Esophagus muscularis mucosa (tissue), 4 donors: ENCODE data around the gene TAGAP. TPM values are rescaled to one million over a fixed set of nuclear protein-coding genes. Genes with fewer than 3 reads are reported as not detected.

Experiments used
- DNase-seq: peaks from one replicate; pipeline ENCODE4 v3.0.0-alpha.2; 2017; ENCODE audit errors: extremely low spot score
- H3K27ac ChIP-seq, 4 donors: fragments of 200-600 bp; sonication (generic); replicated peaks in 1 of 4; 1 replicate in 3 of 4; 2 replicates in 1 of 4; pipeline ENCODE4 v1.5.1; 2016 to 2019; ENCODE audit warnings: mild to moderate bottlenecking in 1 of 4
- H3K27me3 ChIP-seq, 4 donors: fragments of 200-600 bp; sonication (generic); one replicate each; pipeline versions ENCODE4 v1.5.1 to v1.6.0; 2016 to 2019
- H3K36me3 ChIP-seq, 4 donors: fragments of 200-600 bp; sonication (generic); one replicate each; pipeline ENCODE4 v1.5.1; 2016 to 2019
- H3K4me1 ChIP-seq, 4 donors: fragments of 200-600 bp; sonication (generic); one replicate each; pipeline ENCODE4 v1.5.1; 2016 to 2019
- H3K4me3 ChIP-seq, 4 donors: fragments of 200-600 bp; sonication (generic); 1 replicate in 2 of 4; 2 replicates in 2 of 4; pipeline ENCODE4 v1.5.1; 2016 to 2019; ENCODE audit warnings: mild to moderate bottlenecking in 4 of 4, moderate library complexity in 1 of 4
- H3K9me3 ChIP-seq, 4 donors: fragments of 200-600 bp; sonication (generic); 1 replicate in 3 of 4; 2 replicates in 1 of 4; pipeline ENCODE4 v1.5.1; 2016 to 2019
- CTCF ChIP-seq, 3 experiments: fragments of 200-600 bp in 2 of 3; fragments of 450-650 bp in 1 of 3; sonication (generic) in 2 of 3; IDR thresholded peaks; one replicate each; pipeline ENCODE4 v1.5.1; 2017 to 2019; ENCODE audit warnings: antibody characterized with exemption in 3 of 3, mild to moderate bottlenecking in 2 of 3, moderate library complexity in 1 of 3
- EP300 ChIP-seq: sonication (generic); formaldehyde crosslinking; IDR thresholded peaks from one replicate; pipeline ENCODE4 v1.6.1; 2017; ENCODE audit warnings: antibody characterized with exemption
- POLR2A ChIP-seq: fragments of 450-650 bp; IDR thresholded peaks from one replicate; pipeline ENCODE4 v1.6.1; 2017; ENCODE audit warnings: antibody characterized with exemption, moderate library complexity, mild to moderate bottlenecking, low read depth
- POLR2AphosphoS5 ChIP-seq, 2 donors: sonication (generic); formaldehyde crosslinking; IDR thresholded peaks; one replicate each; pipeline ENCODE4 v1.6.1; 2017; ENCODE audit warnings: antibody characterized with exemption in 2 of 2
- WGBS: methylation state at CpG from one replicate; pipeline ENCODE4 v1.1.5; 2018; 5-methylcytosine and 5-hydroxymethylcytosine counted together
- intact Hi-C: fragments of 100-400 bp; cut with DNase I; formaldehyde crosslinking; loops from one replicate; pipeline ENCODE4 v1.15.1; 2023
- total RNA-seq, 4 donors: library from RNA; depleted of rRNA; stranded (reverse); fragments of >200 nt; gene quantifications; one replicate each; pipeline versions ENCODE4 v1.1.0 to v1.2.1, GENCODE V29; 2016

TAGAP gene
- total RNA-seq, 4 donors from 2014 or later, result 1.5 to 3.0 (median 1.9) TPM

DNA sequence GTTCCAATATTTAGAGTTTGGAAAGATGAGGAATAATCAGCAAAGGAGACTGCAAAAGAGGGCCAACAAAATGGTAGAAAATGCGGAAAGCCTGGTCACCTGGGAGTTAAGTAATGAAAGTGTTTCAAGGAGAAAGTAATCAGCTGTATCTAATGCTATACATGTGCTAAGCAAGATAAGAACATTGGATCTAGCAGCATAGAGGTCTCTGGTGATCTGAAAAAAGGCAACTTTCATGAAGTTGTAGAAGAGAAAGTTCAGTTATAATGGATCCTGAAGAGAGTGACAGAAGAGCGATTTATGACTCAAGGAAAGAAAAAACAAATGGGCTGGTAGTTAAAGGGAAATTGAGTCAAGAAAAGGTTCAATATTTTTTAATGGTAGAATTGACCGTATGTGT lies 40.2 kb downstream of the TAGAP start:
- TF ChIP-seq CTCF (IDR thresholded peaks at IDR 0.05) (no peak), POLR2A (no peak), POLR2AphosphoS5 (IDR thresholded peaks at IDR 0.05) (no peak), EP300 (no peak)
- Histone ChIP-seq H3K4me1 (peaks cover 5 to 11% (median 9%) of the 10 kb centered on the region in 4 donors), H3K4me3 (no peak overlapping the region), H3K9me3 (no peaks in the 10 kb centered on the region), H3K27ac (no peak overlapping the region), H3K27me3 (no peaks in the 10 kb centered on the region), H3K36me3 (no peaks in the 10 kb centered on the region)
- intact Hi-C loops, result no loop called here
- DNase-seq, result no peak
- 86% methylated on average over 3 of the region's 3 CpGs for WGBS

DNA sequence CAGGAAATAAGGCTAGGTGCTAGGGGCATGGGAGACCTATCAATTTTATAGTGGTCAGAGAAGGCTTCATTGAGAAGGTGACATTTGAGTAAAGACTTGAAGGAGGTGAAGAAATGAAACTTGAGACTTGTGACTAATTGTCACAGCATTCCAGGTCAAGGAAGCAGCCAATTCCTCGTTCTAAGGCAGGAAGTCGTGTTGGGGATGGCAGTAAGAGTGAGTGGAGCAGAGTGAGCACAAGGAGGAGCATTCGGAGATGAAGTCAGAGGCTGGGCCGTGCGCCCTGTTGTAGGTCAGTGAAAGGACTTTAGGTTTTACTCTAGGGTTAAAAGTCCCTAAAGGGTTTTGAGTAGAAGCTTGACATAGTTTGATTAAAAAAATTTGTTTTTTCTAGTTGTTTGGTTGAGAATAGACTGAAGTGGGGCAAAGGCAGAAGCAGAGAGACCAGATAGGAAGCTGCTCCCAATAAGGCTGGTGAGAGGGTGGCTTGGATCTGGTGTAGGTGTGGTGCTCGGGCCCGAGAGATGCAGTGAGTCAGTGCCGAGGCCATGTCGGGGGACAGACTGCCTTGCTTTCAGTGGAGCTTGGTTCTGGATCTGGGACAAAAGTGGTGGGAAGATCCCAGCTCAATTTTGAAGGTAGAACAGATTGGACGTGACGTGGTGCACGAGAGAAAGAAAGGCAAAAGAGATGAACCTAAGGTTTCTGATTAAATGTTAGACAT lies 42.2 kb downstream of the TAGAP start:
- intact Hi-C loops, result no loop called here

DNA sequence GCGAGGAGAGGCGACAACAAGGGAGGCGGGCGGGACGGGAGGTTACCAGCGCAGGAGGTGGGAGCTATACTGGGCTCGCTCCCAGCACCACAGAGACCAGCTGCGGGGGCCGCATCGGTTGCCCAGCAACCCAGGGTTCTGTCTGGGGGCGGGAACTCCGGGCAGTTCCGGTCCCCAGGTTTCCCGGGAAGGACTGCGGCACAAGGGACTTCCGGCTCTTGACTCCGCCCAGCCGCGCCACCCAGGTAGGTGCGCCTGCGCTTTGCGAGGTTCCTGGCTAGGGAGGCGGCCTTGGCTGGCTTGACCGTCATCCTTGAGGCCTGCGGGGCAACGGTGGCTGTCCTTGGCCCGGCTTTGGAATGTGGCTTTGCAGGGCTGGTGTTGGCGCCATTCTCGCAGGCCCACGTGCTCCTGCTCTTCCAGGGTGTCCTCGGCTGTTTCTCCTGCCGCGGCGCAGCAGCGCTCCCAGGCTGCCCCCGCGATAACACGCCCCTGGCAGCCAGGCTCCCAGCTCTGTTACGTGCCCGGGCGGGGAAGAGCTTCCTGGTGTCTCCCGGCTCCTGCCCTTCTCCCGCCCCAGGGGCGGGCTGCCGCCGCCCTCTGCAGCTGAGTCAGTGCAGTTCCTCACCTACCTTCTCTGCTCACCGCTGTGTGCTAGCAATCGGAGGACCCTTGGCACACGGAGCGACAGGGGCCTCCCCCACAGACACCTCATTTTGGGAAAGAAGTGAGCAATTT lies 45.0 kb downstream of the TAGAP start, which contains the start of gene RSPH3:
RSPH3 (minus strand) TSS at position 537 of the 738 bp plus-strand sequence. CDS start 652 bp downstream, outside the sequence.
- WGBS, result 0% methylated on average over 16 of the region's 50 CpGs
- Histone ChIP-seq H3K9me3 (no peaks in the 10 kb centered on the region), H3K4me3 (peak within 1 kb of the TSS; percentile 74 to 82 (median 76)), H3K27me3 (no peaks in the 10 kb centered on the region), H3K27ac (peak within 1 kb of the TSS; percentile 79 to 91 (median 84)), H3K4me1 (peaks cover 5 to 20% (median 17%) of the 10 kb centered on the region in 4 donors), H3K36me3 (no peaks in the 10 kb centered on the region)
- peak; percentile 95 for DNase-seq
- intact Hi-C loops, result no loop called here
- TF ChIP-seq POLR2AphosphoS5 (IDR thresholded peaks at IDR 0.05), result peak; percentile 87
- no peak for TF ChIP-seq EP300
- TF ChIP-seq POLR2A, result peak; percentile 27
- TF ChIP-seq CTCF (IDR thresholded peaks at IDR 0.05), result peak; percentile 17 to 41 (median 27)

More for the DNA sequence above, 42.2 kb downstream of the TAGAP start:
- Histone ChIP-seq H3K9me3 (no peaks in the 10 kb centered on the region), H3K27ac (no peak overlapping the region), H3K27me3 (no peaks in the 10 kb centered on the region), H3K36me3 (no peaks in the 10 kb centered on the region), H3K4me1 (peaks cover 5 to 20% (median 17%) of the 10 kb centered on the region in 4 donors), H3K4me3 (no peak overlapping the region)
- no peak for DNase-seq
- WGBS, result 94% methylated on average over 12 of the region's 12 CpGs
- TF ChIP-seq POLR2A (no peak), CTCF (IDR thresholded peaks at IDR 0.05) (no peak), EP300 (no peak)

DNA sequence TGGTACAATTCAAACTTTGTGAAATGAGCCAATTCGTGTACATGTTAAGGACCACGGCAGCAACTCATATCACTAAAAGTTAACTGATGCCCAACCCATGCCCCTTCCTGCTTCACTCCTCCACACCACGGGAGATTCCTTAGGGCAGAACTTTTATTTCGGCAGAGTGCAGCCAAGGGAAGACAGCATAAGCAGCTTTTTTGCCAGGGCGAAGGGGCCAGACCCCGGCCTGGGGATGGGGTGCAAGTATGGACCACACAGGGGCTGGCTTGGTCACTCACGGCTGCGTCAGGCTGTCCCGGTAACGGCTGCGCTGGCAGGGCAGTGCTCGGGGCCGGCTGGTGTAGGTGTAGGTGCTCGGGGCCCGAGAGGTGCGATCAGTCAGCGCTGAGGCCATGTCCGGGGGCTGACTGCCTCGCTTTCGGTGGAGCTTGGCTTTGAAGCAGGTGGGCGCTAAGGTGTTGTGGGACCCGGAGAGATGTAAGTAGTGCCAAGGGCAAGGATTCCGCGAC lies 45.6 kb downstream of the TAGAP start:
- H3K27me3 ChIP-seq, result no peaks in the 10 kb centered on the region
- H3K27ac ChIP-seq, result peak overlapping the region; percentile 79 to 91 (median 84)
- peaks cover 5 to 20% (median 17%) of the 10 kb centered on the region in 4 donors for H3K4me1 ChIP-seq
- peak overlapping the region; percentile 74 to 82 (median 76) for H3K4me3 ChIP-seq
- intact Hi-C loops, result no loop called here
- DNase-seq, result no peak
- WGBS, result 1% methylated on average over 15 of the region's 24 CpGs
- H3K36me3 ChIP-seq, result no peaks in the 10 kb centered on the region
- H3K9me3 ChIP-seq, result no peaks in the 10 kb centered on the region
- no peak for TF ChIP-seq POLR2A

DNA sequence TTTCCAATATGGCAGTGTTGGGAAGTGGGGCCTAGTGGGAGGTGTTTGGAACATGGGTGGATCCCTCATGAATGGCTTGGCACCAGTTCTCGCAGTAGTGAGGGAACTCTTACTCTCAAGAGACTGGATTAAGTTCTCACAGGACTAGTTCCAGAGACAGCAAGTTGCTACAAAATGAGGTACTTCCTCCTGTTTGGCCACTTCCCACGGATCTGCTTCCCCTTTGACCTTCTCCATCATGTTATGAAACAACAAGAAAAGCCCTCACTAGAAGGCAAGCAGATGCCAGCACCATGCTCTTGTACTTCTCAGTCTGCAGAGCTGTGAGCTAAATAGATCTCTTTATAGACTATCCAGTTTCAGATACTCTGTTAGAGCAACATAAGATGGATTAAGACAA lies 47.9 kb downstream of the TAGAP start:
- peaks cover 5 to 20% (median 17%) of the 10 kb centered on the region in 4 donors for H3K4me1 ChIP-seq
- intact Hi-C loops, result no loop called here
- H3K27ac ChIP-seq, result no peak overlapping the region
- 68% methylated on average over 2 of the region's 2 CpGs for WGBS
- peaks cover 0 to 10% (median 3%) of the 10 kb centered on the region in 4 donors for H3K36me3 ChIP-seq
- H3K4me3 ChIP-seq, result no peak overlapping the region
- DNase-seq, result no peak
- no peaks in the 10 kb centered on the region for H3K27me3 ChIP-seq
- TF ChIP-seq EP300 (no peak), POLR2A (no peak), CTCF (IDR thresholded peaks at IDR 0.05) (no peak), POLR2AphosphoS5 (IDR thresholded peaks at IDR 0.05) (no peak)
- H3K9me3 ChIP-seq, result no peaks in the 10 kb centered on the region
